GM21360 (cell line): ENCODE results near the gene CACNA2D2.

Experiments used
- ATAC-seq: cut with Tn5 transposase; IDR thresholded peaks from one replicate; pipeline ENCODE4 v1.9.1; 2021; ENCODE audit warnings: mild to moderate bottlenecking, moderate library complexity; ENCODE audit not compliant: unreplicated experiment

The CACNA2D2 gene

GRCh38 chr3:50503504-50504342 lies at the start of gene CACNA2D2:
Gene CACNA2D2 (minus strand): TSS chr3:50503634. CDS start chr3:50503423, 211 bp downstream.
- ATAC-seq = no peak

DNA sequence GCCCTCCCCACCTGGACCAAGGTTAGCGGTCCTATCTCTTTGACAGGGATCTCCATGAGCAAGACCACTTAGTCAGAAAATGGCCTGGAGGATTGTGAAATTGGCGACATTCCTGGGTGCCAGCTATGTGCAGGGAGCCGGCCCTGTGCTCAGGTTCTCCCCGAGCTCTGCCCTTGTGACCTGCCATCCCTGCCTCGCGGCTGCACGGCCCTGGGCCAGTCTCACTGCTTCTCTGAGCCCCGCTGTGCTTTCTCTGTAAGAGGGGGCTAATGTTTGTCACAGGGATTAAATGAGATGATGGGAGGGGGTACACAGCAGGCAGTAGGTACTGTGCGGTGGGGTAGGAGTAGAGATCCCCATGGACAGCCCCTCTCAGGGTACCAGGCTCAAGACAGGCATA lies 49.2 kb upstream of the CACNA2D2 start:
- ATAC-seq = no peak

DNA sequence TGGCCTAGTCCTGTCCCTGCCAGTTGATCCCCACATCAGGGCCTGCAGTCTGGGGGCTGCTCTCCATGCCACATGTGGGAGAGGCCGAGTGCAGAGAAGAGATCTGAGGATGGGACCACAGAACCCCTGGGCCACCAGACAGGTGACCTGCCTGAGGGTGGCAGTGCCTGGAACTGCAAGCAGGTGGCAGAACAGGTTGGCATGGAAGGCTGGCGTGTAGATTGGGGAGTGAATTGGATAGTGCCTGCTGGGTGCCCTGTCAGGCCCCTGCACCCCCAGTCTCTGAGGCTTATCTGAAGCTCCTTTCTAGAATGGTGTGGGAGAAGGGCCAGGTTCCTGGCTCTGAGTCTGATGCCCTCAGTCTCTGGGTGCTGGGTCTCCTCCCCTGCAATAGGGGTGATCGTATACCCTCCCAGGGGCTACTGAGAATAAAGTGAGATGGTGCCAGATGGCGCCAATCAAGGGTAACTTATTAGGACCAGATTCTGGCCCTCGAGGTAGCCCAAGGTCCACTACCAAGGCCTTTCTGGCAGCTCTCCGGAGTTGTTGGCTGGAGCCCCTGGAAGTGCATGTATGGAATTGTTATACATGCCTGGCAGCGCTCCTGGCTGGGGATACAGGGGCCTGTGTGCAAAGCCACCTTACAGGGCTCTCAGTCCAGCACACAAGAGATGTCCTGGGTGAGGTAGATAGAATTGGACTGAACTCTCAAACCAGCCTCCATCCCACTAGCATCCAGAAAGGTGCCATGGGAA lies 48.4 kb upstream of the CACNA2D2 start:
- no peak for ATAC-seq

DNA sequence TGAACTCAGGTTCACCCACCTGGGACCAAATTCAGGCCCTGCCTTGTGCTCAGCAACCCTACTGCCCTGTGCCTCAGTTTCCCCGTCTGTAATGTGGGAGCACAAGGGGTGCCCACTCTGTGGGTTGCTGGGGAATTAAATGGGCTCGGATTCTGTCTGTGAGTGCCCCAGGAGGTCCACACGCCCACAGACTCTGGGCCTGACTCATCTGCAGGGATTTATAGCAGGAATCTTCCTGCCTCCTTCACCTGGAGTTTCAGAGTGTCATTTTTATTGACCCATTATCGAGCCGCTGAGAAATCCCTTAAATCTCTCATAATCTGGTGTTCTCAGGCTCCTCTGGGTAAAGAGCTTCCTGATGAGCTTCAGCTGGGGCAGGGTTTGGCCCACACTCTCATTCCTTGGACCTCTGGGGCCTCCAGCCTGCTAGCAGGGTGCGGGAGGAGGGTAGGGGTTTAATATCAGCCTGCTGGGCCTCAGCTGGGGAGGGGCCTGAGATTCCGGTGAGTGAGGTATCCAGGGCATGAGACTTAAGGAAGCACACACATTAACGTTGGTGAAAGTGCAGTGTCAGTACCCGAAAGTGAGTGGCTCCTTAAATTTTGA lies 47.7 kb upstream of the CACNA2D2 start:
- no peak for ATAC-seq

GRCh38 chr3:50550079-50550736 lies 46.8 kb upstream of the CACNA2D2 start:
- no peak for ATAC-seq

- ATAC-seq = no peak
These were observed 45.8 kb upstream of the CACNA2D2 start for GRCh38 chr3:50549226-50549625.

DNA sequence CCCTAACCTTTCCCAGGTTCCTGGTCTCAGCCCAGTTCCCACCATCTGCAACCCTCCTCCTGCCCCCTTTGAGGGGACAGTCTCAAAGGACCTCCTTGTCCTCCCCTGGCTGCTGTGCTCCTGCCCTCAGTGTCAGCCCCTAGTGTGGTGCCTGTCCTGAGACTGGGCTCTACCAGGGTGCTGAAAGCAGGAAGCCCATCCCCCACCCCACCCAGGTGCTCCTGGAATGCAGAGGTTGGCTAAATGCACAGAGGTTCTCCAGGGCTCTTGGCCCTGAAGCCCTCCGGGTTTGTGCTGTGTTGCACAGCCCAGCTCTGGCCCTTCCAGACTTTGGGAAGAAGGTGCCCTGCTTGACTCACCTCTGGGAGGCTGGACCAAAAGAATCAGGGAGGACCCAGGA lies 42.3 kb upstream of the CACNA2D2 start:
- ATAC-seq = no peak

DNA sequence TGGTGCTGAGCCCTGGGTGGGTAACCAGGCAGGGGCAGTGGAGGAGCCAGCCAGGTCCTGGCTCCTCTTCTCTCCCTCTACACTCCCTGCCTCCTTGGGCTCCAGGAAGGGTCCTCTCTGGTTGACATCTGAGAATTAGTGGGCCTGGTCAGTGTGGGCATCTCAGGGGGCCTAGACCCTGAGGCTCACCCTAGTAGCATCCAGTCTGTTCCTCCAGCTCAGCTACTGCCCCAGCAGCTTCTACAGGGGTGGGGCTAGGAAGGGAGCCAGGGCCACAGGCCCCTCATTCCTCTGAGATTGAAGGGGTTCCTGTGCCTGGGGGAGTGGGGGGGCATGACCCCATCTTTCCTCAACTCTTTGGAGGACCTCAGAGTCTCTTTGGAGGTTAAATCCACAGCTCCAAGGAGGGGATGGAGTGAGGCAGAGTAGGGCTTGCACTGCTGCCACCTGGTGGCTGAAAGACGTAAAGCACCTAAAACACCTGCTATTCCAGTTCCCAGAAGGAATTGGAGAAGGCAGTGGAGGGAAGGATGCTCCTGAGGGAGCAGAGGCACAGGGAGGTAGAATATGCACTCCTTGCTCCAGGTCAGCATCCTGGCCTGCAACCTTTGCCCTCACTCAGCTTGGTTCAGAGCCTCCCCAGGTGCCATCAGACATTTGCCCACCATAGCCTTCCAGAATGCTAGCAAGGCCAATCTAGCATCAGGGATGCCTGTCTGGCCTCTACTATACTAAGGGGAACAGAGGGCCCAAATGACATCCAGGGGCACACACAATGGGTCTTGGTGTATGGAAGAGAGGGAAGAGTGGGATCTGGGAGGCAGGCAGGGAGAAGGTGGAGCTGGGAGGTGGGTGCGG lies 39.0 kb upstream of the CACNA2D2 start:
- no peak for ATAC-seq

- ATAC-seq = no peak
These were observed 36.2 kb upstream of the CACNA2D2 start for GRCh38 chr3:50539356-50540286.

DNA sequence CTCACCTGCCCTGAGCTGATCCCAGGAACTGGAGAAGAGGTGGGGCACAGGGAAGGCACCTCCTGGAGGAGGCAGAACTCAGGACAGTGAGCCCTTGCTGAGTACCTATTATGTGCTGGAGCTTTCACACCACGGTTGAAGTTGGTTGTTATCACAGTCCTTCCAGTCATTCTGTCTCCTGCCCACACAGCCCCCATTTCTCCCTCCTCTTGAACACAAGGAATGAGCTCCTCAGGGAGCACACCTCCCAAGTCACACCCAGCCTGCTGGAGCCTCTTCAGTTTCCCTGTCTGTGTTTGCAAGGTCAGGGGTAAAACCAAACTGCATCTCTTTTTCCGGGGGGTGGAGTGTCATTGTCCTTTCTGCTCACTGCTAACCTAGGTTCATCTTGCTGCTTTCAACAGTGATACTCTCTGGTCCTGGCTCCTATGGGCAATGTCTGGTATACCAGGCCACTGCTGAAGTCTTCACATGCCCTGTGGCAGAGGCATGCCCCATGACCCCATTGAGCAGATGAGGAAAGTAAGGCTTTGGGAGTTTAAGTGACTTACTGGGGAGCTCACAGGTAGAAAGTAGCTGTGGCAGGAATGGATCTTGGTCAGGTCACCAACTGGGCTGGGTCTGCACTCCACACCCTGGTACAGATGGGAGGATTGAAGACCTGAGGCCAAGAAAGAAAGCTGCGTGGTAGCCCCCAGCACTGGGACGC lies 34.1 kb upstream of the CACNA2D2 start:
- no peak for ATAC-seq

DNA sequence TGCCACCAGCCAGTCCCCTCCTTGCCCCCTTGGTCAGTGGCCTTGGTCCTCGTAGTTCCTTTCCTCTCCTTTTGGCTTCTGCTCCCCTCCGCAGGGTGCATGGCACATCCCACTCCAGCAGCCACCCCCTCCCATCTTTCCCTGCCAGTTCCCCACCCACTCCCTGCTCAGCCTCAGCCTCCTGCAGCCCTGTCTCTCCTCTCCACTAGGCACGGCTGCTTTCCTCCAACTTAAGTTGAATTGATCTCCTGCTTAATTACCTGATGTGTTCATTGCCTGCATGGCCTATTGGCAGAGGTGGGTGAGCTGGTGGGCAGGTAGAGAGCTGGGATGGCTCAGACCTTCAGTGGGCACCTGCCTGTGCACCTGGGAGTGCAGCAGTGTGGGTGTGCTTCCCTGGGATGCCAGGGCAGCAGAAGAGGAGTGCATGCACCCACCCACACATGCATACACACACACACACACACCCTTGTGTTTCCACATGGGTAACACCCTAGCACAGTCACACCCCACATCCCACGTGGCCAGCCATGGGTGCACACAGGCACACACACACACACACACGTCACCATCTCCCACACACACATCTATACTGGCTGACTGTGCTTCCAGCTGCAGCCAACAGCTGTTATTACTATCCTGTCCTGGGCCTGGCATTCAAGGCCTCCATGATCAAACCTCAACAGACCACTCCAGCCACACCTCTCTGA lies 33.2 kb upstream of the CACNA2D2 start:
- ATAC-seq = no peak

DNA sequence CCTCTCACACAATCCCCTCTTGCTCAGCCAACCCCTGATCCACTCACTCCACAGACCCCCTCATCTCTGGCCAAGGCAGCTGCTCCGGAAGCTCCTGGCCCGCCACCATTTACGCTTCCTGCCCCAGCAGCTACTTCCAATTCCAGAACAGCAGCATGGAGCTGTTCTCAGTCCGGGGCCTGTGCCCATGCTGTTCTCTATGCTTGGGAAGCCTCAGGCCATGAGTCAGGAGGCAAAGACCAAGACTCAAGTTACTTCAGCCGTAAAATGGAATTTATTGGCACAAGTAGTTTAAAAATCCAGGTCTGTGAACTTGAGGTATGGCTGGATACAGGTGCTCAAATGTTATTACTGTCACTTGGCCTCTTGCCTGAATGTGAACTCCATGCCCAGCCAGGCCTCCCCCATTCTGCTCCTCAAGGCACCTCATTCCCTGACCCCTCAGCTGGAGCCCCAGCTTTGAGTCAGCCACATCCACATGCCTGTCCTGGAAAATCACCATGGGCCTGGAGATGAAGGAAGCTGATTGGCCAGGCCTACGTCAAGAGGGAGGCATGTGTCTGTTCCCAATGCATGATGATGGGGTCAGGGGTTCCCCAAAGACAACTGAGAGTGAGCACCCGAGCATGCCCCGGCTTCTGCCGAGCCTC lies 31.4 kb upstream of the CACNA2D2 start:
- ATAC-seq = no peak

- no peak for ATAC-seq
These were observed 30.5 kb upstream of the CACNA2D2 start for GRCh38 chr3:50533807-50534461.

GRCh38 chr3:50533316-50533715 lies 29.9 kb upstream of the CACNA2D2 start:
- no peak for ATAC-seq

DNA sequence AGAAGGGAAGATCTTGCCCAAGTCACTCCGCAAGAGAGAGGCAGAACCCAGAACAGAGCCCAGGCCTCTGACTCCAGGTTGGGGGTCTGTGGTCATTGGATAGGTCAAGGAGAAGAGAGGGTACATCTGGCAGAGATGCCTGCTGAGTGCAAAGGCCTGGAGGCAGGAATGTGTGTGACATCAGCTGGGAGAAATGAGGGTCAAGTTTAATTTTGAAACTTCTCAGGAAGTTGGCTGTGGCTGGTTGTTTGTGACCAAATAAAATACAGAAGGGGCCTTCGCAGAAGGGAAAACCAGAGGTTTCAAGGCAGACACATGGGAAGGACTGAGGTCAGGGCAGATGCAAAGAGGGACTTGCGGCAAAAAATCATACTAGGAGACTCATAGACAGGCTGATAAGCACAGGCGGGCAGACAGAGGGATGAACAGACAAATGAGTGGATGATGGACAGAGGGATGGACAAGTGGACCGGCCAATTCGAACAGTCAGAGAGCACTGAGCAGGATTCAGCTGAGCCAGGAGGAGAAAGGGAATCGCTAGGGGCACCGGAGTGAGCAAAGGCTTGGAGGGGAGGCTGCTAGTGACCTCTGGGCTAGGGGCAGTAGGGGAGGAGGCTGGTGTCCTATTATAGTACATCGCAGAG lies 28.8 kb upstream of the CACNA2D2 start:
- no peak for ATAC-seq

- ATAC-seq = no peak
These were observed 27.8 kb upstream of the CACNA2D2 start for GRCh38 chr3:50531201-50531600.
